Measurements from ENCODE around the gene OR52E4. TPM values are rescaled to one million over a fixed set of nuclear protein-coding genes. Genes with fewer than 3 reads are reported as not detected.

The OR52E4 gene
- total RNA-seq, 1 donor from 2014 or later, result not detected

DNA sequence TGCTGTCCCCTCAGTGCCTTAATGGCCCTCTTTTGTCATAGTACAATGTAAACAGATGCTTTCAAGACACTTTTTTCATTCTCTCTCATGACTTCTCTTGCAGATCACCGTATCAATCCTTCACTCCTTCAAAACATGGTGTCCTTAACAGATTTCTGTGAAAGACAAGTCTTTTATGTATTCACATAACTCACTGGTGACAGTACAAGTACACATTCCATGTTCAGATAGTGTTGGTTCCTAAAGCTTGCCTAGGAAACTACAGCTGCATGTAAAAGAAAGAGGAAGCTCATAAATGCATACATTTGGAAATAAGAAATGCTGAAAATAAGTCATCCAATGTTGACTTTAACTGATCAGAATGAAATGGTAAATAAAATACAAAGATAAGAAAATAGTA lies 33.7 kb upstream of the OR52E4 start:
- no peak for ATAC-seq
- TF ChIP-seq, protein P1, sequence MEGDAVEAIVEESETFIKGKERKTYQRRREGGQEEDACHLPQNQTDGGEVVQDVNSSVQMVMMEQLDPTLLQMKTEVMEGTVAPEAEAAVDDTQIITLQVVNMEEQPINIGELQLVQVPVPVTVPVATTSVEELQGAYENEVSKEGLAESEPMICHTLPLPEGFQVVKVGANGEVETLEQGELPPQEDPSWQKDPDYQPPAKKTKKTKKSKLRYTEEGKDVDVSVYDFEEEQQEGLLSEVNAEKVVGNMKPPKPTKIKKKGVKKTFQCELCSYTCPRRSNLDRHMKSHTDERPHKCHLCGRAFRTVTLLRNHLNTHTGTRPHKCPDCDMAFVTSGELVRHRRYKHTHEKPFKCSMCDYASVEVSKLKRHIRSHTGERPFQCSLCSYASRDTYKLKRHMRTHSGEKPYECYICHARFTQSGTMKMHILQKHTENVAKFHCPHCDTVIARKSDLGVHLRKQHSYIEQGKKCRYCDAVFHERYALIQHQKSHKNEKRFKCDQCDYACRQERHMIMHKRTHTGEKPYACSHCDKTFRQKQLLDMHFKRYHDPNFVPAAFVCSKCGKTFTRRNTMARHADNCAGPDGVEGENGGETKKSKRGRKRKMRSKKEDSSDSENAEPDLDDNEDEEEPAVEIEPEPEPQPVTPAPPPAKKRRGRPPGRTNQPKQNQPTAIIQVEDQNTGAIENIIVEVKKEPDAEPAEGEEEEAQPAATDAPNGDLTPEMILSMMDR (IDR thresholded peaks at IDR 0.05), result no peak
- Histone ChIP-seq H3K27me3 (ENCODE audit: low read depth) (no peaks in the 10 kb centered on the region), H3K27ac (no peak overlapping the region), H3K36me3 (no peaks in the 10 kb centered on the region), H3K9me3 (no peaks in the 10 kb centered on the region), H3K4me3 (no peak overlapping the region), H3K4me1 (no peaks in the 10 kb centered on the region)
- no peak for DNase-seq
- intact Hi-C loops (cut with DNase I), result no loop called here

GRCh38 chr11:5847711-5848110 lies 32.7 kb upstream of the OR52E4 start:
- TF ChIP-seq, protein P1 (IDR thresholded peaks at IDR 0.05), result no peak
- Histone ChIP-seq H3K36me3 (no peaks in the 10 kb centered on the region), H3K9me3 (no peaks in the 10 kb centered on the region), H3K4me1 (no peaks in the 10 kb centered on the region), H3K27me3 (ENCODE audit: low read depth) (no peaks in the 10 kb centered on the region), H3K27ac (no peak overlapping the region), H3K4me3 (no peak overlapping the region)
- DNase-seq (no peak), ATAC-seq (no peak)
- intact Hi-C loops (cut with DNase I), result no loop called here

DNA sequence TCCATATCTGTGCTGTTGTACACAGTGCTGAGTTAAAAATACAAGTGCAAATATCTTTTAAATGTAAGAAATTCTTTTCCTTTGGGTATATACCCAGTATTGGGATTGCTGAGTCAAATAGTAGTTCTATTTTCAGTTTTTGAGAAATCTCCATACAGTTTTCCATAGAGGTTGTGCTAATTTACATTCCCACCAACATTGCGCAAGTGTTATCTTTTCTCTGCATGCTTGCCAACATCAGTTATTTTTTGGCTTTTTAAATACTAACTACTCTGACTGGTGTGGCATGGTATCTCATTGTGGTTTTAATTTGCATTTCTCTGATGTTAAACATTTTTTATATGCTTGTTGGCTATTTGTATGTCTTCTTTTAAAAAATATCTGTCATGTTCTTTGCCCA lies 29.4 kb upstream of the OR52E4 start:
- ATAC-seq (no peak), DNase-seq (no peak)
- H3K36me3 ChIP-seq, result no peaks in the 10 kb centered on the region
- H3K9me3 ChIP-seq, result no peaks in the 10 kb centered on the region
- no peak overlapping the region for H3K27ac ChIP-seq
- H3K4me1 ChIP-seq, result no peaks in the 10 kb centered on the region
- TF ChIP-seq, protein P1 (IDR thresholded peaks at IDR 0.05), result no peak
- H3K4me3 ChIP-seq, result no peak overlapping the region
- H3K27me3 ChIP-seq (ENCODE audit: low read depth), result no peaks in the 10 kb centered on the region
- intact Hi-C loops (cut with DNase I), result no loop called here

GRCh38 chr11:5857590-5857989 lies 22.8 kb upstream of the OR52E4 start, which contains the start of gene OR52E8:
TSS of gene OR52E8 (minus strand) at chr11:5857690. CDS start at chr11:5857690, 0 bp downstream.
- Histone ChIP-seq H3K27me3 (ENCODE audit: low read depth) (no peaks in the 10 kb centered on the region), H3K27ac (no peak within 1 kb of the TSS), H3K4me3 (no peak within 1 kb of the TSS), H3K9me3 (no peaks in the 10 kb centered on the region), H3K4me1 (no peaks in the 10 kb centered on the region), H3K36me3 (no peaks in the 10 kb centered on the region)
- ATAC-seq (no peak), DNase-seq (no peak)
- TF ChIP-seq, protein P1 (IDR thresholded peaks at IDR 0.05), result no peak
- intact Hi-C loops (cut with DNase I), result no loop called here

DNA sequence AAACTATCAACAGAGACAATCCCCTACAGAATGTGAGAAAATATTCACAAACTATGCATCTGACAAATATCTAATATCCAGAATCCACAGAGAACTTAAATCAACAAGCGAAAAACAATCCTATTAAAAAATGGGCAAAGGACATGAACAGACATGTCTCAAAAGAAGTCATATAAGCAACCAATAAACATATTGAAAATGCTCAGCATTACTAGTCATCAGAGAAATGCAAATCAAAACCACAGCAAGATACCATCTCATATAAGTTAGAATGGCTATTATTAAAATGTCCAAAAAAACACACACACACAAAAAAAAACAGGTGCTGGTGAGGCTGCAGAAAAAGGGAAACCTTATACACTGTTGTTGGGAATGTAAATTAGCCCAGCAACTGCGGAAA lies 14.6 kb upstream of the OR52E4 start:
- Histone ChIP-seq H3K27me3 (ENCODE audit: low read depth) (no peaks in the 10 kb centered on the region), H3K4me1 (no peaks in the 10 kb centered on the region), H3K36me3 (no peaks in the 10 kb centered on the region), H3K27ac (no peak overlapping the region), H3K4me3 (no peak overlapping the region), H3K9me3 (no peaks in the 10 kb centered on the region)
- TF ChIP-seq, protein P1 (IDR thresholded peaks at IDR 0.05), result no peak
- ATAC-seq (no peak), DNase-seq (no peak)
- intact Hi-C loops (cut with DNase I), result no loop called here

DNA sequence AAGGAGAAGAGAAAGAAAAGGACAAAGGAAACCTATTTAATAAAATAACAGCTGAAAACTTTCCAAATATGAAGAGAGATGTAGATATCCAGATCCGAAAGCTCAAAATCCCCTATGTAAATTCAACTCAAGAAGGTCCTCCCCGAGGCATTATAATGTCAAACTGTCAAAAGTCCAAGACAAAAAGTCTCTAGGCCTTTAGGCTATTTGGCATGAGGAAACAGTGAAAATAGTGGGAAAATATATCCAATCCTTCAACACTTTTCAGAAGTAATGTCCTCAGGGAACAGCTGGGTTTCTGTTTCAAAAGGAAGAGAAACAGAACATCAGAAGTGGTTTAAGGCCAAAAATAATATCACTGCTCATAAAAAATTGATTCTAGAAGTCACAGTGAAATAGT lies 1.9 kb upstream of the OR52E4 start:
- no peak for ATAC-seq
- intact Hi-C loops (cut with DNase I), result no loop called here
- H3K9me3 ChIP-seq, result no peaks in the 10 kb centered on the region
- H3K27me3 ChIP-seq (ENCODE audit: low read depth), result no peaks in the 10 kb centered on the region
- H3K4me1 ChIP-seq, result no peaks in the 10 kb centered on the region
- H3K4me3 ChIP-seq, result no peak overlapping the region
- no peaks in the 10 kb centered on the region for H3K36me3 ChIP-seq
- no peak for DNase-seq
- TF ChIP-seq, protein P1 (IDR thresholded peaks at IDR 0.05), result no peak
- no peak overlapping the region for H3K27ac ChIP-seq
